NK-92 treated with Interleukin-12 subunit alpha and Interleukin-12 subunit beta, amount 100 ng/mL, for 24 hours (cell line): ENCODE measurements around the gene MCC.
"Not testable (repeated sequence)": the region's sequence is repeated elsewhere in the genome, so short reads cannot be mapped to it uniquely, and the experiment has no call there.

Source experiments
- DNase-seq: peaks from one replicate; lab custom pipeline; 2025; lab: John Stamatoyannopoulos, UW

The MCC gene

DNA sequence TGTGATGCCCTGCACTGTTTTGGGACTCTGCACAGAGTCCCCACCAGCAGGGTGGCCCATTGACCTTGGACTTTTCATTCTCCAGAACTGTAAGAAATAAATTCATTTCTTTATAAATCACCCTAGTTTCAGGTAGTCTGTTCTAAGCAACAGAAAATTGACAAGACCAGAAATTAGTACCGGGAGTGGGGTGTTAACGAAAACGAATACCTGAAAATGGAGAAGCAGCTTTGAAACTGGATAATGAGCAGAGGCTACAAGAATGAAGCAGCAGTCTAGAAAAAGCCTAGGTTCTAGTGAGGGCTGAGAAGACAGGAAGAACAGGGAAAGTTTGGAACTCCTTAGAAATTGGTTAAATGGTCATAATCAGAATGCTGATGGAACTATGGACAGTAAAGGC is 2.1 kb upstream of the MCC start:
- no peak for DNase-seq

DNA sequence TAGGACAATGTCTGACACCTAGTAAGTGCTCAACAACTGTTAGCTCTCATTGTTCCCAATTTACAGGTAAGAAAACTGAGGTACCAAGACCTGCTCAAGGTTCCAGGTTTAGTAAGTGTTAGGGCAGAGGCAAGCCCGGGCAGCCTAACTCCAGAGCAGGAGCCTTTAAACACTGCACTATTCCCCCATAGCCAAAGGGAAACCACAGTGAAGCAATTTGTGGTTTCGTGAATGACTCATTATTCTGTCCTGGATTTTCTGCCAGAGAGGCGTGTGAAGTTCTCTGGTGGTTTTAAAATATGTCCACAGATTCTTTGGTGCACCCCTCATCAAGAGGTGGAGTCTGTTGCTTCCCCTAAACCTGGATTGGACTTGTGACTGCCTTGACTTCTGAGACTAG is 1.0 kb upstream of the MCC start:
- DNase-seq: no peak

DNA sequence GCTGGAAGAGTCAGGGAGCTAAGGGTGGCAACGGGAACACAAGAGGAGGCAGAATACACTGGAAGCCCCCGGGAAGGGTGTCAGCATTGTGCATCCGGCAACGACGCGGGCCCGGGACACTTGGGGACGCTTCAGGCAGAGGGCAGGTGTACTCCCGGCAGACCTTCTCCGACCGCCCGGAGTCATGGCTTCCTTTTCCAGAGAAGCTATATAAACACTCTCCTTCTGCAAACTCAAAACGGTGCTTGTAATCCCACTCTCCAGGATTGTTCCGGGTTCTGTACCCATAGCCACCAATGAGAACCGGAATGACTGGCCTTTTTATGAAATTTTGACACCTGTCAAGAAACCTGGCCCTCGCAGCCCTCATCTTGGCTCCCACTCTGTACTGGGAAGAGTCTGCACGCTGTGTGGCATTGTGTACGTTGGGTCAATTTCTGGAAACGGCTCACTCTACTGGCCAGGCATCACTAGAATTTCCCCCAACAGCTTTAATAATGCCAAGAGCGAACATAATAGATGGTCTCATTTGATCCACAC is 462 bp upstream of the MCC start:
- no peak for DNase-seq

DNA sequence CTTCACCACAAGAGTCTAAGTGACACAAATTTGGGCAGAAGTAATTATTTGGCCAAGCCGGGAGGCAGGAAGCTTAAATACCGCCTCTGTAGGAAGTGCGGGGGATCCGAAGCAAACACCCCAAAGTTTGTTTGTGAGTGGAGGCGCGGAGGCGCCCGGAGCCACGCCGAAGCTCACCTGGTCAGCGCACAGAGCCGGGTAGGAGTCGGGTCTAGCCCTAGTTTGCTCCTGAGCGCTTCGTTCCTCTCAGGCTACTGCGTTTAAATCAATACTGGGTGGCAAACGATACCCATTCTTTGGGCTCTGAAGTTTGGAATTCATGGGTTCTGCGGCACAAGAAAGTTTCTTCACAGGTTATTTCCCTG is 855 bp downstream of the MCC start:
- no peak for DNase-seq

DNA sequence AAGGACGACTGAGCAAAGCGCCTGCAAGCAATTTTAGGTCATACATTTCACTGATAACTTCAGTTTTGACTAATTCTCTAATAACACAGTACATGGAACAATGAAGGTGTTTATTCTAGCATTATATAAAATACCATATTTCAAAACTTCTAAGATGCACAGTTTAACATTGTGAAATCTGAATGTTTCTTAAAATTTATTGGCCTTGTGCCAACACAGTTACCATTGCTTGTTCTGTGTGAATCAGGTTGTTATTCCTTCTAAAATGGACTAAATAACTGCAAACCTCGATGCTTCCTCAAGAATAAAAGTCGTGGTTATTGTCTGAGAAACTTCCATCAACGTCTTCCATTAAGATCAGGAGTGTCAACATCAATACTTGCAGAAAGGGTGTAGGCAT is 8.0 kb downstream of the MCC start:
- DNase-seq: no peak

DNA sequence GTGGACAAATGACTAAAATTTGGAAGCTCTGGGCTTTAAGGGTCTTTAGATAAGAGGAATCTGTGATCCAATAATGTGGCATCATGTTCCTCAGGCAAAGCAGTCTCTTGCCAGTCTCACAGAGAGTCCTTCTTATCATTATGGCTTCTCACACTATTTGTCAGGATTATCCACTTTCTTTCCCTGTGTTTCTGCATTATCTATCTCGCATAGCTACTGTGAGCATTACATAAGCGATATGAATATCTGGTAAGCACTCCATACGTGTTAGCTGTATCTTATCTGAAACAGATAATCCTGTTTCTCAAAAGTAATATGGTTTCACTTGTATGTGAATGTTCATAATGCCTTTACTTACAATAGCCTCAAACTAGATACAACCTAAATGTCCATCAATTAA is 9.6 kb downstream of the MCC start:
- DNase-seq: no peak

DNA sequence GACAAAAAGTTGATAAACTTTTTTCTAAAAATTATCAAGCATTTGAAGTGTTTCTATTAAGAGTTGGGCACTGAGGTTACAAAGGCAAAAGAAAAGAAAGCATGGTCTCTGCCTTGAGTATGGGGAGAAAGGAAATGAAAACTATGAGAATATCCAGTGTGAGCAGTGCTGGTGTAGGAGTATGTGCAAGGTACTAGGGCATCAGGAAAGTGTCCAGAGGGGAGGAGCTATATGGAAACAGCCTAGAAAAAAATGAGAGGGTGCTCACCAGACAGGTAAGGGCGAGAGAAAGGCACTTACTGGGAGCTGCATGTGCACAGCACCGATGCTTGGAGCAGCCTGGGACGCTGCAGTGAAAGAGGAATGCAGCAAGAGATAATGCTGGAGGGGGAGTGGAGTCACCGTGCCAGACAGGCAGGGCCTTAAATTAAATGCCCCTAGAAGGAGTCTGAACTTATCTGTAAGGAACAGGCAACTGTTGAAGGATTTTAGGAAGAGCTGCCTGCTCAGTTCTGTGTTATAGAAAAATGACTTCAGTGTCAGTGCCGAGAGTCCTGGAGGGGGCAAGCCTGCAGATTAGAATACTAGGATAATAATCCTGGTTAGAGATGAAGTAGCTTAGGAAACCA is 14.0 kb downstream of the MCC start:
- no peak for DNase-seq

DNA sequence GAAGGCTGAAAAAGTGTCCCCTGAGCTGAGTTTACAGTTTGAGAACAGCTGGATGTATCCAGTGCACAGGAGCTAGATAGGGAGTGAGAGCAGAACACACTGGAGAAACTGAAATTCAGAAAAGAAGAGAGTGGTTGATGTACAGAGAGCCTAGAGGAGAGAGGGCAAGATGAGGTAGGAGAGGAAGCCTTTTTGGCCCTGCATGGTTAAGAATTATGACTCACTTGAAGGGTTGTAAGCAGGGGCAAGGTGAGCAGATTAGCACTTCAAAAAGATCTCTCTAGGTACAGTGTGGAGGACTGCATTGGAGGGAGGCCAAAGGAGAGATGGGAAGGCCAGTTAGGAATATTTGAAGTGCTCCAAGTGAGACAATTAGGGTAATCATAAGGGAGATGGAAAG is 25.2 kb downstream of the MCC start:
- no peak for DNase-seq

DNA sequence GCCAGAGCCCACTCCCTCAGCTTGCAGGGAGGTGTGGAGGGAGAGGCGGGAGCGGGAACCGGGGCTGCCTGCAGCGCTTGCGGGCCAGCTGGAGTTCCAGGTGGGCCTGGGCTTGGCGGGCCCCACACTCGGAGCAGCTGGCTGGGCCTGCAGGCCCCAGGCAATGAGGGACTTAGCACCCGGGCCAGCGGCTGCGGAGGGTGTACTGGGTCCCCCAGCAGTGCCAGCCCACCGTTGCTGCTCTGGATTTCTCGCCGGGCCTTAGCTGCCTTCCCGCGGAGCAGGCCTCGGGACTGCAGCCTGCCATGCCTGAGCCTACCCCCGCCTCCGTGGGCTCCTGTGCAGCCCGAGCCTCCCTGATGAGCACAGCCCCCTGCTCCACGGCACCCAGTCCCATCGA is 31.1 kb downstream of the MCC start:
- DNase-seq: not testable (repeated sequence)

DNA sequence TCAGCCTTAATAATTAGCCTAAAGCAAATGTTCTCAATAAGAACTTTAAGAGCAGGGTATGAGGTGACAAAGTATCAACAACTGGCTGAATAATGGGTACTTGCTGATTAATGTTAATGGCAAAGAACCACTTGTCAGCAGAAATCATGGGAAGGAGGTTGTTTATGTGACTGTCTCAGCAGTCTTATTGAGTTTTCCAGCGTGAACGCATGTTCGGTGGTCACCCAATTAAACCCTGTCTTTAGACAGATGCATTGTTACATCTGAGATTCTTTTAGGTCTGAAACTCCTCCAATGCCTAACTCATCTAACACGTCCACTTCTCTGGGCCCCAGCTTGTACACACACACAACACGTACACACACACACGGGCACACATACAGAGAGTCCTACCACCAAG is 35.3 kb downstream of the MCC start:
- DNase-seq: no peak

DNA sequence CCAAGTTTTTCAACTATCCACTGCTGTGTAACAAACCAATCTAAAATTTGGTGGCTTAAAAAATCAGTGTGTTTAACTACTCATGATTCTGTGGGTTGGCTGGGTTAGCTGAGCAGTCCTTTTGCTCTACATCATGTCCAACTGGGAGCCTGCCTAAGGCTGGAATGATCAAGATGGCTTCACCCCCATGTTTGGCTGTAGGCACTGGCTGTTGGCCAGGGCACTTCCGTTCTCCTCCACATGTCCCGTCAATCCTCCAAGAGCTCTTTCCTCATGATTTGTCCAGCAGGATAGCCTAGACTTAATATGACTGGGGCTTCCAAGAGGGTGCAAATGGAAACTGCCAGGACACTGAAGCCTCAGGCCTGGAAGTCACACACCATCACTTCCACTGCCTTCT is 36.5 kb downstream of the MCC start:
- no peak for DNase-seq

DNA sequence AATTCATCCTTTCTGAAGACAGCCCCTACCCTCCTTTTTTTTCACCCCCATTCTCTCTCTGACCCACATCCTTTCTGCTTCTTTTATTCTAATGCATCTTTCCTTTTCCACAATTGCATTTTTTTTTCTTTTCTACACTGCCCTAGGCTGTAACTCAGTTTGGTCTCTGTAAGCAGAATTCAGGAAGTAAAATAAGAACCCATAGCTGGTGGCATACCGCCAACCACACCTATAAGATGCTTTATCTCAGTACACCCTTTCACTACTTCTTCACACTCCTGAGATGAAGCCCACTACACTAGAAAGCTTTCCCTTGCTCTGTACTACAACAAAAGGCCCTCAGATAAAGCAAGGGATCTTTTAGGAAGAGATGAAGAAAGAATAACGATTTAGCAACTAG is 37.3 kb downstream of the MCC start:
- no peak for DNase-seq

DNA sequence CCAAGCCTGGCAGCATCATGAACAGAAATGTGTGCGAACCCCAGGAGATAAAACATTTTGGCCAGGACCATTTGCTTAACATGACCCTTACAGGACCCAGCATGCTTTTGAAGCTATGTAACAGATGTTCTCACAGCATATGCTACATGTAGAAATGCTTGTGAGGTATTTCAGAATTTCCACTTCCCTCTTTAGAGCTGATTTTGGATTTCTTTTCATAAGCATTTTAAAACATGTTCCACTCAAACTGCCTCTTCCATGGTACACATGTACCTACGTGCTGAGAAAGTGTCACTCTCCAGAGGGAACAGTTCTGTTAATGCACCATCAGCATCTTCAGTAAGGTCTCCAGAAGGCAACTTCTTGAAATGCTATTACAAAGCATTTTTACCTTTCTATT is 37.8 kb downstream of the MCC start:
- no peak for DNase-seq

DNA sequence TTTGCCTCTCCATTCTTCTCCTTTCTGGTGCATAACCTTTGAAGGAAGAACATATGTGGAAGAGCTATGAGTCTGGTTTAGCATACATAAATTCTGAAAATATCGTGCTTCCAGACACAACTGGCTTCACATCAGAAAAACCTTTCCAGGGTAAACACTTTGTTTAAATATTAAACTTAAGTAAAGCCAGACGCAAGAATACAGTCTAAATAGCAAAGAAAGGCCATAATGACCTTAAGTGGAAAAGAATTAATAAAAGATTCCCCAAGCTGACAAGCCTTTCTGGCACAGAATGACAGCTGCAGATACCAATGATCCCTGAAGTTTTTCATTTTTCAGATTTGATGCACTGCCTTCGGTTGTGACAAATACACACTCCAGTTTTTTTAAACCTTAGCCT is 40.0 kb downstream of the MCC start:
- no peak for DNase-seq

DNA sequence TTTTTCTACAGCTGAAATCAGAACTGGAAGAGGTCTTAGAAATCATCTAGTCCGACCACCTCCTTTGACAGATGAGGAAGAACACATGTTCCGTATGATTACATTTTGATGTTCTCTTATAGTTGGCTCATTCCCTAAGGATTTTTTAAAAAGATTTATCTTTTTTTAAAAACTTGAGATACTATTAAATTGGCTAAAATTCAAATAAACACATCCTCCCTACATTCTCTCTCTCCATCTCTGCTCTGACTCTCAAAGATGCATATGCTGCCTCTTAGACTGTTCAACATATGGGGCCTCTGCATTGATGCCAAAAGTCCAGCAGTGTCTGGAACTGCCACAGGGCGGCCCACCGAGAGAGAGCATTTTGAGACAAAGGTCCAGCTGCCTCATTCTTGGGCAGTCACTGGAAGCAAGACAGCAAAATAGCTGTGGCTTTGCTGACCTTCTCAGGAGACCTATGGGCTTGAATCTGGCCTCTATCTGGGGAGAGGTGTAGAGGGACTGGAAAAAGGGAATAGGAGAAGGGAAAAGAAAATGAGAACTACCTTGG is 40.7 kb downstream of the MCC start:
- DNase-seq: no peak

DNA sequence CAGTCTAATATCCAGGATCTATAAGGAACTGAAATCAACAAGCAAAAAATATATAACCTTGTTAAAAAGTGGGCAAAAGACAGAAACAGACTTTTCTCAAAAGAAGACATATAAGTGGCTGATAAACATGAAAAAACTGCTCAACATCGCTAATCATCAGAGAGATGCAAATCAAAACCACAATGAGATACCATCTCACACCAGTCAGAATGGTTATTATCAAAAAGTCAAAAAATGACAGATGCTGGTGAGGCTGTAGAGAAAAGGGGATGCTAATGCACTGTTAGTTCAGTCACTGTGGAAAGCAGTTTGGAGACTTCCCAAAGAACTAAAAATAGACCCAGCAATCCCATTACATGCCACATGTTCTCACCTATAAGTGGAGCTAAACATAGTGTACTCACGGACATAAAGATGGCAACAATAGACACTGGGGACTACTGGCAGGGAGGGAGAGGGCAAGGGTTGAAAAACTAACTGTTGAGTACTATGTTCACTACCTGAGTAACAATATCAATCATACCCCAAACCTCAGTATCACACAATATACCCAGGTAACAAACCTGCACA is 41.8 kb downstream of the MCC start:
- no peak for DNase-seq

DNA sequence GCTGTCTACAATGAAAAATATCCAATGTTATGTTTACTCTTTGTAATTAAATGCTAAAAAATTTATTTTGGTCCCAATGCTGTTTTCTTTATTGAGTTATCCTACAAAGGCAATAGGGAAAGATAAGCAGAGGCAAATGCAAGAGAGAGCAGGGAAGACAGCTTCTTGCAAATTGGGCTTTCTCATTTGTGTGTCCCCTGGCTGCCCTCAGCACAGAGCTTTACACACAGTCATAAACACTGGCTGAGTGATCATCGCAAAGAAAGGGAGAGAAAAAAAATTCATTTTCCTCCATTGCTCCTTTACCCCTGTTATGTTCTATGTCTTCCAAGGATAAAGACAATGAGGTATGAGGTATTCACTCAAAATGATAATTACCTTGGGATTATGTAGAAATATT is 51.1 kb downstream of the MCC start:
- no peak for DNase-seq

DNA sequence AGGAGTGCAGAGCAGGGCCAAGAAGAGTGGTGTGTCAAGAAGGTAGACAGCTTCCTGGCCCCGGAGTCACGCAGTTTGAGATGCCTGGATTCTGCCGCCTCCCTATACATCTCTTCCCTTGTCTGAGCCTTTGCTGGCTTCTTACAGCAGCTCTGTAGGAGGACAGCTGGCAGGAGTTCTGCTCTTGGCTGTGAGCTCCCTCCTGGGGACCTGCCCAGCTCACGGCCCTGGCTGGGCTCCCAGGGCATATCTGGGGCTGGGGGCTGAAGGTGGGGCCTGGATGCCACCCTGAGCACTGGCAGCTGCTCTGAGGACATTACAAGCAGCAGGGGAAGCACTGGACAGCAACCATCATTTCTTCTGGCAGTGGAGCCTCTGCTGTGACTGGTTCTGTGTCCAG is 52.7 kb downstream of the MCC start:
- DNase-seq: no peak

DNA sequence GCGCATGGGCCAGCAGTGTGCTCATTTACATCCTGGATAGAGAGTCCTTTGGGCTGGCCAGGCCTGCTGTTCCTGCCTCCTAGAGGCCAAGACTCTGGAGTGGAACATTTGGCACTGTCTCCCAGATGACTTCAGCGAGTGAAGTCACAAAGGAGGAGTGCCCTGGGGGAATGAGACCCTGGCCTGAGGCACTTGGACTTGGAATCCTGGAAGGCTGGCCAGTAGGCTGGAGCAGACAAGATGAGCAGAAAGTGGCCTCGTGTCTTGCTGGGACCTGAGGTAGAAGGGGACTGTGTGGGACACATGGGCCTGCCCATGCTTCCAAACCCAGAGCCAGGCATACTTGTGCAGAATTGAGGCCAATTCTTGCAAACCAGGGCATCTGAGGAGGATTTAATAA is 53.4 kb downstream of the MCC start, which contains the start of gene TSSK1B:
Gene TSSK1B, minus strand, starts transcription at position 101 of the 400 bp plus-strand sequence. CDS start 150 bp downstream, outside the sequence.
- no peak for DNase-seq

DNA sequence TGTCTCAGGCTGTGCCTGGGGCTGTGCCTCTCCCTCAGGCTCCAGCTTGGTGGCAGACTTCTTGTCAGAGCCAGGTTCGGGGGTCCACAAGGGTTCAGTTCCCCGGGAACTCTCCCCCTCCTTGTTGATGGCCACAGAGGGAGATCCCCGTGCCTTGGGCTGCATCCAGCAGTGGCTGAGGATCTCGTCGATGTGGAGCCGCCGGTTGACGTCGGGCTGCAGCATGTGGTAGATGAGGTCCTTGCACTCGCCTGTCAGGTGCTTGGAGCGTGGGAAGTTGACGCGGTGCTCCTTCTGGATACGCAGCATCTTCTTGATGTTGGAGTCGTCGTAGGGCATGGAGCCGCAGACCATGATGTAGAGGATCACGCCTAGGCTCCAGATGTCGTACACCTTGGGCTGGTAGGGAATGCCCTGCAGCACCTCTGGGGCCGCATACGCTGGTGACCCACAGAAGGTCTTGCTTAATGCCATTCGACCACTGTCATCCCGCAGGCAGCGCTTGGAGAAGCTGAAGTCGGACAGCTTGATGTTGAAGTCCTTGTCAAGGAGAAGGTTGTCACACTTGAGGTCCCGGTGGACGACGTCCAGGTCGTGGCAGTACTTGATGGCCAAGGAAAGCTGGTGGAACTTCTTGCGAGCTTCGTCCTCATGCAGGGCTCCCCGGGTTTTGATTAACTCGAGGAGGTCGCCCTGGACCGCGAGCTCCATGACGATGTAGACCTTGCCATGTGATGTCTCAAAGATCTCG is 54.2 kb downstream of the MCC start:
- no peak for DNase-seq

DNA sequence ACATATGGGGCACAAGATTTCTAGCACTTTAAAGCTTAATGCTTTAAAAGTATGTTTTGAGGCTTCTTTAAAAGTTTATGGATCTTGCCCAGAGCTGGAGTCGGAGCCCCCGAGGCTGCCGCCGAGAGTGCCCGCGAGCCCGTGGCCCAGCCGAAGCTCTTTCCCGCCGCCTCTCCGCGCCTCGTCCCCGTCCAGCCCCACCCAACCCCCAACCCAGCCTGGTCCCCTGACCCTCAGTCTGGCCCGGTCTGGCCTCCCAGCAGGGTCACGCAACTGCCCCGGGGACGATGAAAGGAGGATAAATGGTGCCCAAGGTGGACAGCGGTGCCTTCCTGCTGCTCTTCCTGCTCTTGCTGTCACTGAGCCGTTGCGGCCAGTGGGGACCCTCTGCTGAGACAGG is 55.2 kb downstream of the MCC start:
- no peak for DNase-seq

DNA sequence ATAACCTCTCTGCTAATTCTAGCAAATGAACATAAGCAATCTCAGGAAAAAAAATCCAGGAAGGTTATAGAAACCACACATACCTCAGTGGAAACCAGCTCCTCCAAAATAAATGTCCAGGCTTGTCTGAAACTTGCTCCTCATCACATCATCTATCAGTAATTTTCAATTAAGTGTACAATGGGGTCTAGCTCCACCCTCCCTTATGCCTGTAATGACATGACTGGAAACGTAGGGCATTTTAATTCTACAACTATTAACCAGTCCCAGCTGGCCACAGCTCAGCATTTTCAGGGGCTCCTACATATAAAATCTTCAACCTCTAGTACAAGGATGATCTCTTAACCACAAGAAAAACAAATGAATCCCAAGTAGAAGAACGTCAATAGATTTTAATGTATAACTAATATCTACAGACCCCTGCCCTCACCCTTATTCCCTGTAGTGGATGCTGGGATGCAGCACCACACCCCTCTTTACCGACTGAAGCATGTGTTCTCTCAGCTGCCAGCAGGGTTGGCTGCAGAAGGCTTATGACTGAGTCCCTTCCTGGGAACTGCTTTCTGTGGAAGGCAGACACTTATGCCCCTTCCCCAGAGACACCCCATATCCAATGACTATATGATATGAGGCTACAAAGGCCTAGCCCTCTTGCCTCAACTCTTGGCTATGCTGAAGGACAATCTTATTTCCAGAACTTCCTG is 60.2 kb downstream of the MCC start:
- no peak for DNase-seq

DNA sequence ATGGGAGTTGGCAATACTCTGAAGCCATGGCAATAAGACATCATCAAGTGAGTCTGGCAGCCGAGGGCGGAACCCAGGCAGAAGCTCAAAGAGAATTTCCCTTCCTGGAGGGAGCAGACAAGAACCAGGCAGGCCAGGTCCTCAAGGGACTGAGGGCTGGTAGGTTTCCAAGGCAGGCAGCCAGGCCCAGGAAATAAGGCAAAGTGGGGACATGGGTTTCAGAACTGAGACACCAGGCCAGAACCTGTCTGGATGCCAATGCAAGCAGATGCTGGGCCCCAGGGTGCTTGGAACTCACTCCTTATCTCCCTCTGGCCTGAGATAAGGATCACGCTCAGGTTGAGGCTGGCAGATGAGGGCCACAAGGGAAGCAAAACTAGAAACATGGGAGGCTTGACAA is 62.3 kb downstream of the MCC start:
- no peak for DNase-seq
